Neural progenitor cell (in vitro differentiated cells): Measurements from ENCODE around the gene NPPB.
"Not testable (repeated sequence)": the region's sequence is repeated elsewhere in the genome, so short reads cannot be mapped to it uniquely, and the experiment has no call there.

Source experiments
- CTCF ChIP-seq: fragments of 200-600 bp; sonication (generic); IDR thresholded peaks from 2 replicates; pipeline ENCODE4 v1.5.1; 2017; ENCODE audit warnings: antibody characterized with exemption, mild to moderate bottlenecking
- EZH2 ChIP-seq: fragments of 200-600 bp; sonication (generic); IDR thresholded peaks from 2 replicates; pipeline ENCODE4 v1.6.1; 2017; ENCODE audit warnings: antibody characterized with exemption, mild to moderate bottlenecking, moderate library complexity
- EZH2phosphoT487 ChIP-seq: fragments of 200-600 bp; sonication (generic); IDR thresholded peaks from 2 replicates; pipeline ENCODE4 v1.6.1; 2017; ENCODE audit warnings: antibody characterized with exemption

DNA sequence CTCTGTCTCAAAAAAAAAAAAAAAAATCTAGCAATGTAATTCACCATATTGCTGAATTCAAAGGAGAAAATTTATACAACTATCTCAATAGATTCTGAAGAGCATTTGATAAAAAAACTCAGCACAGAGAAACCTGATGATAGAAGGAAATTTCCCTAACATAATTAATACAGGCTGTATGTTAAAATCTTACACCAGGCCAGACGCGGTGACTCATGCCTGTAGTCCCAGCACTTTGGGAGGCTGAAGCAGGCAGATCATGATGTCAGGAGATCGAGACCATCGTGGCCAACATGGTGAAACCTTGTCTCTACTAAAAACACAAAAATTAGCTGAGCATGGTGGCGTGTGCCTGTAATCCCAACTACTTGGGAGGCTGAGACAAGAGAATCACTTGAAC, 45.4 kb upstream of the NPPB start:
- TF ChIP-seq CTCF, EZH2, EZH2phosphoT487: not testable (repeated sequence)
